AG20443 (cell line): ENCODE measurements around the gene C20orf204.
A peak's percentile ranks its signal among the peaks of the same experiment; 100 is the strongest.

Experiments used
- DNase-seq: peaks from one replicate; pipeline ENCODE4 v3.0.0; 2012; ENCODE audit warnings: low spot score, mixed read lengths

C20orf204 gene

DNA sequence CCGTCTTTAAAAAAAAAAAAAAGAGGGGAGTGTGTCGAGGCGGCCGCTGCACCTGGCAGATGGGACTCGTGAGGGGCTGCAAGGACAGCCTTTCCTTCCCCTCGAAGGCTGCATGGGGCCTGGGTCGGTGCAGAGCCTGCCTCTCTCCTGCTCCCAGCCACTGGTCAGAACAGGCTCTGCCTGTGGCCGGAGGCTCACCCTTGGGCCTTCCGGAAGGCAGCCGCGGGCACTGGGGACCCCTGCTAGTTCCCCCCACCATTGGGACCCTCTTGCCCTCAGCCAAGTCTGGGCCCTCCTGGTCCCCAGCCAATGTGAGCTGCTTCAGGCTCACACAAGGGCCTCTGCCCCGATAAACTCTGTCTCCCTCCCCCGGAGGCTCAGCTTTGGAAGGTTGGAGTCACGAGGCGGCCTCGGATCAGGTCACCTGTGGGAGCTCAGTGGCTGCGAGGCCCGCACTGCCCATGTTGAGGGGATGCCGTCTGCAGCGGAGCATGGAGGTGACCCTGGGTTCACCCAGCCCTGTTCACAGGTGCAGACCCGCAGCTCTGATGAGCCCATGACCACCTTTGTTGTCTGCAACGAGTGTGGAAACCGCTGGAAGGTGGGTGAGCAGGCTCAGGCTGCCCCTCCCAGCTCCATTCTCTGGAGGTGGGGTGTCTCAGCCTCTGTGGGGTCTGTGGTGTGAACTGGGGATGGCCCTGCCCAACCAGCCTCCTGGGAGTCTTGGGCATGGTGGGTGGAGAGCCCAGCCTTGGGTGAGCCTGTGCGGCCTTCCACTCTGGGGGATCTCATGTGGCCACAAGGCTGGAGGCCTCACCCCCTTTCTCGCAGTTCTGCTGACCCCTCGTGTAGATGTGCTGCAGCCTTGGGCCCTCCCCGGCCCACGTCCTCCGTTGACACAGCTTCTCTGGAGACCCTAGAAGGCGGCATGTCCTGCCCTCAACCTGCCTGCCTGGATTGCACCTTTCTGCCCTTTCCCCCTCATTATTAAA, 35.7 kb downstream of the C20orf204 start:
- no peak for DNase-seq

DNA sequence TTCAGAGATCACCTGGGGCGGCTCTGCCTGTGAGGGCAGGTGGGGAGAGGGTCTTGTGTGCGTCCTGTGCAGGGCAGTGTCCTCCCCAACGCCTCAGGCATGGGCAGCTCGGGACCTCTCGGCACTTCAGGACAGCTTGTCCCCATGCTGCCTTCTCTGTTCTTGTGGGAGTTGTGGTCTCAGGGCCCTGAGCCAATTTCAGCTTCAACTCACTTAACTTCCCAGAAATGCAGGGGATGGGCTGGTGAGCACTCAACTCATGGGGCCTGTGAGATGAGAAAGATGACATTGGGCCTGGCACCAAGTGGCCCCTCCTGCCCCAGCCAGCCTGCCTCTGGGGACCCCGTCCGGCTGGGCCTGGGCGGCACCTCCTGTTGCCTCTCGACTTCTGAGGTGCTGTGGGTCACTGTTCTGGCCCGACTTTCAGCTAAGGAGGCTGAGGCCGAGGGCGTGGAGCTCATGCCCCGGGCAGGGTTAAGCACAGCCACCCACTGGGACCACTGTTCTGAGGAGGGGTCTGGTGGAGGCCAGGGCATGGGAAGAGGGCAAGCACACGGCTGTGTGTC, 36.6 kb downstream of the C20orf204 start:
- DNase-seq = no peak

- DNase-seq = no peak
Observed at GRCh38 chr20:64073476-64074183, 37.6 kb downstream of the C20orf204 start.

- DNase-seq = no peak
Observed at GRCh38 chr20:64074184-64074789, 38.3 kb downstream of the C20orf204 start.

- DNase-seq = no peak
Observed at GRCh38 chr20:64074963-64075362, 39.0 kb downstream of the C20orf204 start.

DNA sequence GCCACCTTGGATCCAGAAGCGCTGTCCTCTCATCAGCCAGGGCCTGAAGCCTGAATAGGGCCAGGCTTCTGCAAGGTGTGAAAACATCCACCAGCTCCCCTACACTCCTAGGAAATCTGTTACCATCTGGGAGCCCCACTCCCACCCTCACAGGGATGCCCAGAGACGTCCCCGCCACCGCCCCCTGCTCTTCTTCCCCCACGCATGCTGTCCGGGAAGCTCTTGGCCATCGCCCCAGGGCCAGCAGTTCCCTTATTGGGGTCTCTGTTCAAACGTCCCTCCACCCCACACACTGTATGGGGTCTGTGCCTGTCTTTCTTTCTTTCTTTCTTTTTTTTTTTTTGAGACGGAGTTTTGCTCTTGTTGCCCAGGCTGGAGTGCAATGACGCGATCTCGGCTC, 39.6 kb downstream of the C20orf204 start:
- no peak for DNase-seq

DNA sequence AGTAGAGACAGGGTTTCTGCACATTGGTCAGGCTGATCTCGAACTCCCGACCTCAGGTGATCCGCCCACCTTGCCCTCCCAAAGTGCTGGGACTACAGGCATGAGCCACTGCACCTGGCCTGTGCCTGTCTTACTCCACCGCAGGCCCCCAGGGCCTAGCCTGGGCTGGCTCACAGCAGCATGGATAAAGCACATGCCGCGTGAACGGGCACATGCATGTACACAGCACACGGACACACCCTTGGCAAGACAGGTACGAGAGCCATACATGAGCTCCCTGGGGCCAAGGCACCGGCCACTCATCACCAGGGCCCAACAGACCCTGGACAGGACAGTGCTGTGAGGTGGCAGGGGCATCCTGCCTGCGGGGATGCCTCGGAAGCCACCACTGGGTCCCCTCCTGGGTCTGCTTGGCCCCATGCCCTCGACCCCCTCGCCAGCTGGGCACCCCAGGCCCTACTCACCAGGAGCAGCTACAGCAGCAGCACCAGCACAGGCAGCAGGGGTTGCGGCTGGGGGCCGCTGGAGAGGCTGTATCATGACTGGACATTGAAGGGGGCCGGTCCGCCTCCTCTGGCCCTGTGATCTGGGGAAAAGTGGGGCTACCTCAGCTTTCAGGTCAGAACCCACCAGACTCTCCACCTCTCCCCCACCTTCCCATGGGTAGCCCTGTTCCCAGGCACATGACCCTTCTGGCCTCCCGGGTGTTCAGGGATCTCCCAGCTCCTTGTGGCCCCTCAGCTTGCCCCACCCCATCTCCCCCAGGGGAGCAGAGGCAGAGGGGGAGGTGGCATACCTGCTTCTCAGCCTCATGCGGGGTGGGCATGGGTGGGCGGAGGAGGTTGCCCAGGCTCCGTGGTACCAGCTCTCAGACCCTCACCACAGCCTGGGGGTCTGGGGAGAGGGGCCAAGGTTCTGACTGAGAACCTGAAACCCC, 40.3 kb downstream of the C20orf204 start:
- DNase-seq = no peak

GRCh38 chr20:64077094-64077493, 41.1 kb downstream of the C20orf204 start:
- DNase-seq = no peak

GRCh38 chr20:64077541-64077875, 41.5 kb downstream of the C20orf204 start:
- no peak for DNase-seq

DNA sequence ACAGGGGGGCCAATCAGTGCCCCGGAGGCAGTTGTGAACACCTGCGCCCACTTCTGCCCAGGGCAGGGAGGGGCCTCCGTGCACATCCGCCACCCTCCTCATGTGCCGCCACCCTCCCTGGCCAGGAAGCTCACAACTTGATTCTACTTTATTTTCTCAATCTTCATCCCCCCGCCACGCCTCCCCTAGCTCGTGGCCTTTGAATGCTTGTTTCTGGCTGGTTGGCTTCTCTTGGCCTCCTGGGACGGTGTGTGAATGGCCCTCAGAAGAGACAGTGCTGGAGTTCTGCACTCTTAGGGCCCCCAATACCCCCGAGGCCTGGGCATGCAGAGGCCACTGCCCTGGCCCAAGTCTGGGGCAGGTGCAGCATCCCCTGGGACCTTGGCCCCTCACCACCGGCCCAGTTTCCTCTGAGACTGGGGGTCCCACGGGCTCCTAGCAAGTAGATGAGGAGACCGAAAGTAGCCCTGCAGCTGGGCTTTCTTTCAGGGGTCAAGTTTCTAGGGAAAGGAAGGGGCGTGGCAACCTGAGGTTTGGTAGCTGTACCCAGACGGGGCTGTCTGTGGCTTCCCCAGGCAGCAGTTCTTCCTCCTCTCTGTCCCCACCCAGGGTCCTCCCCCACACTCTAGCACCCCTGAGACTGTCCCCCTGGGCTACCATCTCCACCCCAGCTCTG, 42.0 kb downstream of the C20orf204 start:
- no peak for DNase-seq

DNA sequence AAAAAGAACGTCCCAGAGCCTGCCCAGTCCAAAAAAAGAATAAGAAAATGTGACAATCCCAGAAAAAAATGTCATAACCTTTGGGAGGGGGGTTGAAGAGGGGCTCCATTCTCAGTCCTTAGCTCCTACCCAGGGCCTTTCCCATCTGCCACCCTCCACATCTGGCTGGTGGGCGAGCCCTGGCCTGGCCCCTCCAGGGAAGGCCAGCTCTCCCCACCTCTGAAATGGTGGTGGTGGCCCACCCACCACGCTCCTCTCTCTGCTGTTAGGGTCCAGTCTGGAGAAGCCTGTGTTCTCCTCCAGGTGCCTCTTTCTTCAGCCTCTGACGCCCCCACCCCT, 42.9 kb downstream of the C20orf204 start:
- DNase-seq = no peak

DNA sequence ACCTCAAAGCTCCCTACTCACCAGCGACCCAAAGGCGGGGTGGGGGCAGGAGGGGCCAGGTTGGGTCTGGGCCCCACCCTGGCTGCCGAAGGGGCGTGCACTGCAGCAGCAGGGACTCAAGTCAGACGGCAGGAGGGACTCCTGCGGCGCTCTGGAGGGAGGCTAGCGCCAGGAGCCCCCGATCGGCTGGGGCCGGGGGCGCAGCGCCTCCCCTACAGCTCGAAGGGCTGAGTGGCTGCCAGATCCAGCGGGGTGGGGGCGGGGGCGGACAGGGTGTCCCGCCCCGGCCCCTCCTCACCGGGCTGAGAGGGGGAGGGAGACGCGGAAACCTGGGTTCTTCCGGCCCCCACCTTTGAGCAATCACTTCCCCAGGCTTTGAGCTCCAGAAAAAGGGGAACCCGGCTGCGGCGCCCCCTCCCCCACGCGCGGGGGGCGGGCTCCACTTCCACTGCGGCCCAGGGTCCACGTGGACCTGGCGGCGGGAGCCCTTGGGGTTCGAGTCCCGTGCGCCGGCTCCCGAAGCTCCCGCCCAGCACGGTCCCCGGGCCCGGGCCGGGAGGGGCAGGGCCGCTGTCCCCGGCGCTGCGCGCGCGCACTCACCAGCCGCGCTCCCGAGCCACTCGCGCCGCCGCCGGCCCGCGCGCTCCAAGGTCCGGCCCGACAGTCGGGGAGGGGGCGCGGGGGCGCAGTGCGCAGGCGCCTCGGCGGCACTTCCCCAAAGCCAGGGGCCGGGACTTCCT, 43.5 kb downstream of the C20orf204 start, which contains the start of gene RGS19:
RGS19 (minus strand) TSS at position 246 of the 740 bp plus-strand sequence. CDS start 2,632 bp downstream, outside the sequence.
- DNase-seq = peak; percentile 91

DNA sequence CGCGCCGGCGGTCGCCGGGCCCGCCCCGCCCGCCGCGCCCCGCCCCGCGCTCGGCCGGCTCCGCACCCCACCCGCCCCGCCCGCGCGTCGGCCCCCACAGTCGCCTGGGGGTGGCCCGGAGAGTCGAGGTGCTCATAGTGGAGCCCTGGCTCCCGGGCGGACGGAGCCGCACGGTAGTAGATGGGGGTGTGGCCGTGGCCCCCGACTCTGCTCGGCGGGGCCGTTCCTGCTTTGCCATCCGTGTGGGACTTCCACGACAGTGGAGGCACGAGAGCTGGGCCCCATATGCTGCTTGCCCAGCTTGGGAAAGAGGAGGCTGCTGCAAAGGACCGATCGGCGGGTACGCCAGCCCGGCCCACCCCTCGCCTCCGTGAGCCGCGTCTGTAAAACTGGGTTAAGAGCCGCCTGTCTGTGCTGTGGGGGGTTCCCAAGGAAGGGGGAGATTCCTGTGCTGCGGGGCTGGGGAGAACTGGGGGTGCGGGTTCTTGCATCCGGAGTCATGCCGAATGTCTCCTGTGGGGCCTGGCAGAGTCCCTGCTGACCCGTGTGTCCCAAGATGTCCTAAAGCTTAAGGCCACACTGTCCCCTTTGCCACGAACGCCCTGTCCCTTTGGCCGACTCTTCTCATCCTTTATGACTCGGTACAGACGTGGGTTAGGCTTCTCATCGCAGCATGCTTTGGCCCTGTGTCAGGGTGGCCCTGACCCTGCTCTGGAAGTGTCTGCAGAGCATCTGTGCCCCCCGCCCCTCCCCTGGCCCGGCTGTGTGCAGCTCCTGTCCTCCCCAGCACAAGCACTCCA, 44.2 kb downstream of the C20orf204 start, which contains the start of gene OPRL1:
OPRL1 (plus strand) TSS at position 70 of the 800 bp plus-strand sequence. CDS start 12,639 bp downstream, outside the sequence.
- no peak for DNase-seq

DNA sequence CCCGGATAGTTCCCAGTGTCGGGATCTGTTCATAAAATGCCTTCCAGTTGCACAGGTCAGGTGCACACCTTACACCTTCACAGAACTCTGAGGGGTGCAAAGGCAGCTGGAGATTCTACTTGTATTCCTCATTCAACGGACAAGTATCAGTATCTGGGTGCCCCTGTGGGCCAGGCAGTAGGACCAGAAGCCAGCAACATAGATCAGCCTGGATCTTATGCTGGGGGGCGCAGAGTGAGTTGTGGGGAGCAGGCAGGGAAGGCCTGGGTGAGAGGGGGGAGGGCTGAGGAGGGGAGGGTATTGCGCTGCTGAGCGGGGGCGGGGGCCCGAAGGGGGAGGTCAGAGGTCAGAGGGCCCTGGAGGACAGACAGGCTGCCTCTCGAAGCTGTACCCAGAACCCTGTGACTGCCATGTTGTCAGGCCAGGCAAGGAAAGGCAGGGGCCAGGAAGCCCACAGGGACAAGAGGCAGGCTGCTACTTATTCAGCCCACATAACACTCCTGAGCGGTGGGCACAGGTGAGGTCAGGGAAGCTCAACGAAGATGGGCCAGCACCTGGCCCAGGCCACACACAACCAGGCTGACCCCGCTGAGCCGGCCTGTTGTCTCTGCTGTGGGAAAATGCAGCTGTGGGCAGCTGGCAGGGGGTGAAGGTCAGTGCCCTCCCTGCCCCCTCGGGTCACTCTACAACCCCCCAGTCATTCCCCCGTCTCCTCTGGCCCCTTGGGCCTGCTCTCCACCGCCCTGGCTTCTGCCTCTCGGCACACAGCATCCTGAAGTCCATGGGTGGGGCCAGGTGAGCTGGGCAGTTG, 45.0 kb downstream of the C20orf204 start:
- DNase-seq = no peak

DNA sequence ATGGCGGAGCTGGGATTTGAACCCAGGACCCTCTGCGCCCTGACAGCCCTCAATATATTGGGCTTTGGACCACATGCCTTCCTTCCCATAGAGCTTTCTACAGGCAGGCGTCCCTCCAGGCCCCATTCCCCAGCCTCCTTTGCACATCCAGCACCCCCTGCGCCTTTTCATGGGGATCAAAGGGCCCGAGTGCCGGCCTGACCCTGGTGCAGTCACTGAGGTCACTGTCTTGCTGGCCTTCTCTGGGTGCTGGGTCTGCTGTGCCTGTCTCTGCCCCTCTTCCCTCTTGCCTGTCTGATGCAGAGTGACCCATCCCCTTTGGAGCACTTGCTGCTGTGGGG, 45.6 kb downstream of the C20orf204 start:
- no peak for DNase-seq

GRCh38 chr20:64082126-64082731, 46.2 kb downstream of the C20orf204 start:
- no peak for DNase-seq

GRCh38 chr20:64082820-64083377, 46.9 kb downstream of the C20orf204 start:
- no peak for DNase-seq
